K562 (cell line): ENCODE measurements around the gene AFAP1. TPM values are rescaled to one million over a fixed set of nuclear protein-coding genes. Genes with fewer than 3 reads are reported as not detected.

Experiments
- ATAC-seq: fragments of 200-7000 bp; cut with Tn5 transposase; 3 replicates; pipeline ENCODE4 v1.9.1; 2020; ENCODE audit warnings: moderate library complexity
- BruUV-seq: library from RNA; stranded (reverse); fragments of 400-500 nt; replicated peaks from 2 replicates; lab custom pipeline; 2021; lab: Mats Ljungman, UMichigan
- CTCF ChIA-PET: fragments of 300-600 bp; formaldehyde crosslinking; extraction: SDS; loops from one replicate; lab custom pipeline; 2021; ENCODE audit warnings: low intra/inter-chr PET ratio; lab: Yijun Ruan, JAX
- POLR2A ChIA-PET: fragments of 300-600, 350-650 bp; sonication (Branson Sonifier 250); formaldehyde crosslinking; extraction: SDS; loops from one replicate; lab custom pipeline; 2021; ENCODE audit warnings: antibody characterized with exemption, inconsistent platforms; lab: Yijun Ruan, JAX
- DNase-seq, 4 experiments: peaks; one replicate each; pipeline versions ENCODE4 v3.0.0 to v3.0.0-alpha.2; 2011 to 2018; ENCODE audit warnings: low spot score in 3 of 4, mixed read lengths in 3 of 4; ENCODE audit errors: extremely low read depth in 1 of 4
- FAIRE-seq: peaks from 2 replicates; lab custom pipeline; 2011; peaks lifted over from hg19 to GRCh38; lab: Jason Lieb, UNC
- H2AFZ ChIP-seq: 2 replicates; pipeline ENCODE4 v1.6.0; 2011; ENCODE audit warnings: low read depth, low read length, control low read depth, inconsistent platforms
- H3K27ac ChIP-seq: fragments of 200-600 bp; 3 replicates; pipeline ENCODE4 v1.8.0; 2011; ENCODE audit warnings: low read depth, mild to moderate bottlenecking, control low read depth, inconsistent platforms, low read length, moderate library complexity, mixed read lengths; ENCODE audit errors: extremely low read depth
- H3K27me3 ChIP-seq, 2 experiments: fragments of 300-600 bp in 1 of 2; 2 replicates in 1 of 2; 3 replicates in 1 of 2; pipeline versions ENCODE4 v1.6.0 to v1.8.0; 2011; ENCODE audit warnings: inconsistent platforms in 2 of 2, low read length in 2 of 2, mild to moderate bottlenecking in 1 of 2, mixed read lengths in 1 of 2, moderate library complexity in 1 of 2; ENCODE audit not compliant: control insufficient read depth in 2 of 2, insufficient read depth in 2 of 2
- H3K36me3 ChIP-seq: fragments of 300-600 bp; 3 replicates; pipeline ENCODE4 v1.8.0; 2011; ENCODE audit warnings: mild to moderate bottlenecking, low read length, inconsistent platforms; ENCODE audit not compliant: control insufficient read depth, insufficient read depth
- H3K4me1 ChIP-seq, 2 experiments: fragments of 200-600 bp in 1 of 2; replicated peaks in 1 of 2; 2 replicates in 1 of 2; 3 replicates in 1 of 2; pipeline versions ENCODE4 v1.5.1 to v1.8.0; 2011; ENCODE audit warnings: inconsistent platforms in 2 of 2, low read length in 2 of 2, mild to moderate bottlenecking in 1 of 2, mixed read lengths in 1 of 2, moderate library complexity in 1 of 2; ENCODE audit not compliant: control insufficient read depth in 2 of 2, insufficient read depth in 2 of 2
- H3K4me2 ChIP-seq: 2 replicates; pipeline ENCODE4 v1.6.1; 2011; ENCODE audit warnings: low read length, control low read depth, inconsistent platforms, mixed read lengths; ENCODE audit not compliant: insufficient read depth
- H3K4me3 ChIP-seq: fragments of 200-600 bp; sonication (generic), shearing (Covaris generic); 2 replicates; pipeline ENCODE4 v1.5.1; 2016; ENCODE audit warnings: control low read depth, inconsistent platforms
- H3K79me2 ChIP-seq: fragments of 200-600 bp; 3 replicates; pipeline ENCODE4 v1.8.0; 2011; ENCODE audit warnings: low read length, inconsistent platforms; ENCODE audit not compliant: control insufficient read depth, insufficient read depth
- H3K9ac ChIP-seq, 2 experiments: 2 replicates each; pipeline versions ENCODE4 v1.6.0 to v1.6.1; 2011; ENCODE audit warnings: low read depth in 2 of 2, low read length in 2 of 2, control low read depth in 1 of 2, inconsistent platforms in 1 of 2, mild to moderate bottlenecking in 1 of 2, mixed read lengths in 1 of 2; ENCODE audit not compliant: insufficient read depth in 1 of 2
- H3K9me1 ChIP-seq: one replicate; pipeline ENCODE4 v1.6.0; 2011; ENCODE audit warnings: inconsistent platforms, mild to moderate bottlenecking, low read length, moderate library complexity; ENCODE audit not compliant: control insufficient read depth, insufficient read depth
- H3K9me3 ChIP-seq: replicated peaks from 2 replicates; pipeline ENCODE4 v1.5.1; 2011; ENCODE audit warnings: low read depth, low read length, inconsistent platforms; ENCODE audit not compliant: control insufficient read depth, insufficient read depth
- H4K20me1 ChIP-seq: replicated peaks from 2 replicates; pipeline ENCODE4 v1.6.1; 2011; ENCODE audit warnings: low read length, inconsistent platforms, mixed read lengths; ENCODE audit not compliant: control insufficient read depth, insufficient read depth
- KLF10 ChIP-seq: fragments of 250-450 bp; sonication (Bioruptor Pico); IDR thresholded peaks from 2 replicates; pipeline ENCODE4 v1.6.1; 2021; ENCODE audit warnings: matching md5 sums
- WGBS: fragments of 100-300 bp; shearing (Covaris generic); methylation state at CpG from one replicate; pipeline ENCODE4 v1.1.6; 2016; ENCODE audit warnings: low coverage, mixed read lengths; ENCODE audit not compliant: insufficient coverage; ENCODE audit errors: missing lambda C conversion rate; 5-methylcytosine and 5-hydroxymethylcytosine counted together
- in situ Hi-C: fragments of 300-500 bp; cut with MboI; formaldehyde crosslinking; loops from 4 replicates; pipeline ENCODE4 v1.15.0; 2018; ENCODE audit warnings: inconsistent platforms, mixed read lengths
- intact Hi-C: fragments of 100-400 bp; cut with micrococcal nuclease; formaldehyde crosslinking; loops from 2 replicates; pipeline ENCODE4 v1.14.2; 2022
- polyA plus RNA-seq, 8 experiments: library from polyadenylated mRNA; depleted of rRNA in 4 of 8; stranded (reverse) in 5 of 8; unstranded in 3 of 8; fragments of >200 nt; fragmentation: Nextera tagmentation in 2 of 8; fragmentation: Illumina TruSeq in 1 of 8; extraction: Ambion mirVana in 2 of 8; extraction: Trizol in 1 of 8; gene quantifications; 2 replicates each; pipeline versions ENCODE4 v1.2.1 to v1.2.3, GENCODE V29; 2011 to 2014; ENCODE audit warnings: inconsistent platforms in 1 of 8, missing spikeins in 1 of 8
- total RNA-seq, 7 experiments: library from RNA; depleted of rRNA in 6 of 7; stranded (reverse); fragments of >200 nt in 6 of 7; fragmentation: Illumina TruSeq in 2 of 7; extraction: Trizol in 2 of 7; gene quantifications; 2 replicates each; pipeline versions ENCODE4 v1.2.1 to v1.2.3, GENCODE V29; 2011 to 2021; ENCODE audit warnings: low replicate concordance in 1 of 7
- TF ChIP-seq, protein P1 (sequence below): fragments of 250-450 bp; sonication (Bioruptor Pico); IDR thresholded peaks from 2 replicates; pipeline ENCODE4 v1.4.0; 2020; ENCODE audit warnings: borderline replicate concordance
- TF ChIP-seq, protein P2 (sequence below): fragments of 250-450 bp; sonication (Bioruptor Pico); IDR thresholded peaks from 2 replicates; pipeline ENCODE4 v1.5.0; 2020; ENCODE audit warnings: mild to moderate bottlenecking, borderline replicate concordance
- TF ChIP-seq, protein P3 (sequence below): fragments of 450-650 bp; IDR thresholded peaks from 2 replicates; pipeline ENCODE4 v1.6.1; 2017; ENCODE audit warnings: antibody characterized with exemption, mild to moderate bottlenecking

The AFAP1 gene
- total and polyA plus RNA-seq, 9 of the 15 experiments (the other 6 are each of a cell fraction or from before 2014, with no cell fraction given): 0.07 to 0.42 (median 0.12) TPM; not detected in 1

GRCh38 chr4:7795983-7796382 is 143.7 kb downstream of the AFAP1 start (continued):
- TF ChIP-seq, protein P1, sequence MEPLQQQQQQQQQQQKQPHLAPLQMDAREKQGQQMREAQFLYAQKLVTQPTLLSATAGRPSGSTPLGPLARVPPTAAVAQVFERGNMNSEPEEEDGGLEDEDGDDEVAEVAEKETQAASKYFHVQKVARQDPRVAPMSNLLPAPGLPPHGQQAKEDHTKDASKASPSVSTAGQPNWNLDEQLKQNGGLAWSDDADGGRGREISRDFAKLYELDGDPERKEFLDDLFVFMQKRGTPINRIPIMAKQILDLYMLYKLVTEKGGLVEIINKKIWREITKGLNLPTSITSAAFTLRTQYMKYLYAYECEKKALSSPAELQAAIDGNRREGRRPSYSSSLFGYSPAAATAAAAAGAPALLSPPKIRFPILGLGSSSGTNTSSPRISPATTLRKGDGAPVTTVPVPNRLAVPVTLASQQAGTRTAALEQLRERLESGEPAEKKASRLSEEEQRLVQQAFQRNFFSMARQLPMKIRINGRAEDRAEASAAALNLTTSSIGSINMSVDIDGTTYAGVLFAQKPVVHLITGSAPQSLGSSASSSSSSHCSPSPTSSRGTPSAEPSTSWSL (CRISPR knock-in tag): no peak
- TF ChIP-seq KLF10 (CRISPR knock-in tag): no peak
- TF ChIP-seq, protein P2, sequence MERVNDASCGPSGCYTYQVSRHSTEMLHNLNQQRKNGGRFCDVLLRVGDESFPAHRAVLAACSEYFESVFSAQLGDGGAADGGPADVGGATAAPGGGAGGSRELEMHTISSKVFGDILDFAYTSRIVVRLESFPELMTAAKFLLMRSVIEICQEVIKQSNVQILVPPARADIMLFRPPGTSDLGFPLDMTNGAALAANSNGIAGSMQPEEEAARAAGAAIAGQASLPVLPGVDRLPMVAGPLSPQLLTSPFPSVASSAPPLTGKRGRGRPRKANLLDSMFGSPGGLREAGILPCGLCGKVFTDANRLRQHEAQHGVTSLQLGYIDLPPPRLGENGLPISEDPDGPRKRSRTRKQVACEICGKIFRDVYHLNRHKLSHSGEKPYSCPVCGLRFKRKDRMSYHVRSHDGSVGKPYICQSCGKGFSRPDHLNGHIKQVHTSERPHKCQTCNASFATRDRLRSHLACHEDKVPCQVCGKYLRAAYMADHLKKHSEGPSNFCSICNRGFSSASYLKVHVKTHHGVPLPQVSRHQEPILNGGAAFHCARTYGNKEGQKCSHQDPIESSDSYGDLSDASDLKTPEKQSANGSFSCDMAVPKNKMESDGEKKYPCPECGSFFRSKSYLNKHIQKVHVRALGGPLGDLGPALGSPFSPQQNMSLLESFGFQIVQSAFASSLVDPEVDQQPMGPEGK: no peak

DNA sequence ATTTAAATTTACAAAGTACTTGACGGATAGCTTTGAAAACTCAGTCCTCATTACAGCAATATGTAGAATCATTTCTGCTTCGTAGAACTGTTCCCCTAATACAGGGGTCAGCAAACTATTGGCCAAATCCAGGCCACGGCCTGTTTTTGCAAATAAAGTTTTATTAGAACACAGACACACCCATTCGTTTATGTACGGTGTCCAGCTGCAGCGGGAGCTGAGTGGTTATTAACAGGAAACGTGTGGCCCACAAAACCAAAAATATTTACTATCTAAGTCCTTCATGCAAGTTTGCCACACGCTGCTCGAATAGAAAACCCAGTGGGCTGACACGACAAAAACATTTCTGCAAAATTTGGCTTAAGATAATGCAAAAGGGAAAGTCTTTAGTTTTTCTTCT is 146.5 kb downstream of the AFAP1 start:
- ATAC-seq: no peak
- DNase-seq: no peak
- Histone ChIP-seq H3K4me3 (no peak overlapping the region), H4K20me1 (no peaks in the 10 kb centered on the region; the same call in 1 of the 2 replicates), H3K79me2 (no peaks in the 10 kb centered on the region), H3K27me3 (peaks cover 19 to 22% of the 10 kb centered on the region in 2 experiments; a peak in 4 of 5 replicates), H3K9ac (no peak overlapping the region), H3K9me3 (no peaks in the 10 kb centered on the region), H2AFZ (no peak overlapping the region), H3K4me2 (no peak overlapping the region), H3K27ac (no peak overlapping the region), H3K36me3 (no peaks in the 10 kb centered on the region), H3K9me1 (no peaks in the 10 kb centered on the region), H3K4me1 (no peaks in the 10 kb centered on the region)
- FAIRE-seq: no peak
- CTCF ChIA-PET: no interaction called here
- intact Hi-C loops (no loop called here), in situ Hi-C loops (no loop called here)
- no TSS peak for BruUV-seq
- POLR2A ChIA-PET: no interaction called here
- 5% methylated on average over 10 of the region's 10 CpGs for WGBS
- TF ChIP-seq, protein P3, sequence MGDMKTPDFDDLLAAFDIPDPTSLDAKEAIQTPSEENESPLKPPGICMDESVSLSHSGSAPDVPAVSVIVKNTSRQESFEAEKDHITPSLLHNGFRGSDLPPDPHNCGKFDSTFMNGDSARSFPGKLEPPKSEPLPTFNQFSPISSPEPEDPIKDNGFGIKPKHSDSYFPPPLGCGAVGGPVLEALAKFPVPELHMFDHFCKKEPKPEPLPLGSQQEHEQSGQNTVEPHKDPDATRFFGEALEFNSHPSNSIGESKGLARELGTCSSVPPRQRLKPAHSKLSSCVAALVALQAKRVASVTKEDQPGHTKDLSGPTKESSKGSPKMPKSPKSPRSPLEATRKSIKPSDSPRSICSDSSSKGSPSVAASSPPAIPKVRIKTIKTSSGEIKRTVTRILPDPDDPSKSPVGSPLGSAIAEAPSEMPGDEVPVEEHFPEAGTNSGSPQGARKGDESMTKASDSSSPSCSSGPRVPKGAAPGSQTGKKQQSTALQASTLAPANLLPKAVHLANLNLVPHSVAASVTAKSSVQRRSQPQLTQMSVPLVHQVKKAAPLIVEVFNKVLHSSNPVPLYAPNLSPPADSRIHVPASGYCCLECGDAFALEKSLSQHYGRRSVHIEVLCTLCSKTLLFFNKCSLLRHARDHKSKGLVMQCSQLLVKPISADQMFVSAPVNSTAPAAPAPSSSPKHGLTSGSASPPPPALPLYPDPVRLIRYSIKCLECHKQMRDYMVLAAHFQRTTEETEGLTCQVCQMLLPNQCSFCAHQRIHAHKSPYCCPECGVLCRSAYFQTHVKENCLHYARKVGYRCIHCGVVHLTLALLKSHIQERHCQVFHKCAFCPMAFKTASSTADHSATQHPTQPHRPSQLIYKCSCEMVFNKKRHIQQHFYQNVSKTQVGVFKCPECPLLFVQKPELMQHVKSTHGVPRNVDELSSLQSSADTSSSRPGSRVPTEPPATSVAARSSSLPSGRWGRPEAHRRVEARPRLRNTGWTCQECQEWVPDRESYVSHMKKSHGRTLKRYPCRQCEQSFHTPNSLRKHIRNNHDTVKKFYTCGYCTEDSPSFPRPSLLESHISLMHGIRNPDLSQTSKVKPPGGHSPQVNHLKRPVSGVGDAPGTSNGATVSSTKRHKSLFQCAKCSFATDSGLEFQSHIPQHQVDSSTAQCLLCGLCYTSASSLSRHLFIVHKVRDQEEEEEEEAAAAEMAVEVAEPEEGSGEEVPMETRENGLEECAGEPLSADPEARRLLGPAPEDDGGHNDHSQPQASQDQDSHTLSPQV: no peak
